Measurements from ENCODE around the gene DENND1A.

DENND1A gene

DNA sequence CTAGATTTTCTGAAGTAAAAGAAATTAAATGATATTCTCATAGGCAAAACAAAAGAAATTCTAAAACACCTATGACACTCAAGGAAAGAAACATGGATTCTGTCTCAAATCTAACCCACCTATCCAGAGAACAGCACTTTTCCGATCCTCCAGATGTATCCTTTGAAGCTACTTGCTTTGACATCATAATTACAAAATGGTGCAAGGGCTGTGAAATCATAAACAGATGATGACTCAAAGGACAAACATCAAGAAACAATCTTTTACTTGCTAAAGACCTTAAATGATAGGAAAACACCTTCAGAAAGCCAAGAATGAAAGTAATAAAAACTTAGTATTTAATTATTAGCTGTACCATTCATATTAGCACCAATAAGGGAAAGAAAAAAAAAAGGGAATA lies 202.6 kb downstream of the DENND1A start:
- no peaks in the 10 kb centered on the region for H3K4me1 ChIP-seq (ENCODE audit: insufficient read depth, low read length, poor library complexity, severe bottlenecking)
- no peaks in the 10 kb centered on the region for H3K79me2 ChIP-seq (ENCODE audit: insufficient read depth, low read length)
- H3K9me3 ChIP-seq (ENCODE audit: insufficient read depth, low read depth, low read length): no peaks in the 10 kb centered on the region
- H3K9ac ChIP-seq (ENCODE audit: low read depth, low read length, poor library complexity, severe bottlenecking): no peak overlapping the region
- H3K27me3 ChIP-seq (ENCODE audit: insufficient read depth, low read length, poor library complexity, severe bottlenecking): no peaks in the 10 kb centered on the region
- no peaks in the 10 kb centered on the region for H4K20me1 ChIP-seq (ENCODE audit: insufficient read depth, low read length, poor library complexity, severe bottlenecking)
- H3F3A ChIP-seq (ENCODE audit: low read depth): no peaks in the 10 kb centered on the region
- H3K36me3 ChIP-seq (ENCODE audit: insufficient read depth, low read length): no peaks in the 10 kb centered on the region
- H3K4me3 ChIP-seq (ENCODE audit: low read length, poor library complexity, severe bottlenecking): no peak overlapping the region
- TF ChIP-seq EZH2phosphoT487 (IDR thresholded peaks at IDR 0.05; ENCODE audit: borderline replicate concordance): no peak
- TF ChIP-seq, protein P1, sequence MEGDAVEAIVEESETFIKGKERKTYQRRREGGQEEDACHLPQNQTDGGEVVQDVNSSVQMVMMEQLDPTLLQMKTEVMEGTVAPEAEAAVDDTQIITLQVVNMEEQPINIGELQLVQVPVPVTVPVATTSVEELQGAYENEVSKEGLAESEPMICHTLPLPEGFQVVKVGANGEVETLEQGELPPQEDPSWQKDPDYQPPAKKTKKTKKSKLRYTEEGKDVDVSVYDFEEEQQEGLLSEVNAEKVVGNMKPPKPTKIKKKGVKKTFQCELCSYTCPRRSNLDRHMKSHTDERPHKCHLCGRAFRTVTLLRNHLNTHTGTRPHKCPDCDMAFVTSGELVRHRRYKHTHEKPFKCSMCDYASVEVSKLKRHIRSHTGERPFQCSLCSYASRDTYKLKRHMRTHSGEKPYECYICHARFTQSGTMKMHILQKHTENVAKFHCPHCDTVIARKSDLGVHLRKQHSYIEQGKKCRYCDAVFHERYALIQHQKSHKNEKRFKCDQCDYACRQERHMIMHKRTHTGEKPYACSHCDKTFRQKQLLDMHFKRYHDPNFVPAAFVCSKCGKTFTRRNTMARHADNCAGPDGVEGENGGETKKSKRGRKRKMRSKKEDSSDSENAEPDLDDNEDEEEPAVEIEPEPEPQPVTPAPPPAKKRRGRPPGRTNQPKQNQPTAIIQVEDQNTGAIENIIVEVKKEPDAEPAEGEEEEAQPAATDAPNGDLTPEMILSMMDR (conservative IDR thresholded peaks at IDR 0.05; ENCODE audit: low read length): no peak
- no peaks in the 10 kb centered on the region for H3K9me2 ChIP-seq (replicated peaks; ENCODE audit: low read depth, low read length)
- no peak overlapping the region for H2AFZ ChIP-seq (ENCODE audit: low read length)
- no peak overlapping the region for H3K4me2 ChIP-seq (ENCODE audit: low read depth, low read length, poor library complexity, severe bottlenecking)

DNA sequence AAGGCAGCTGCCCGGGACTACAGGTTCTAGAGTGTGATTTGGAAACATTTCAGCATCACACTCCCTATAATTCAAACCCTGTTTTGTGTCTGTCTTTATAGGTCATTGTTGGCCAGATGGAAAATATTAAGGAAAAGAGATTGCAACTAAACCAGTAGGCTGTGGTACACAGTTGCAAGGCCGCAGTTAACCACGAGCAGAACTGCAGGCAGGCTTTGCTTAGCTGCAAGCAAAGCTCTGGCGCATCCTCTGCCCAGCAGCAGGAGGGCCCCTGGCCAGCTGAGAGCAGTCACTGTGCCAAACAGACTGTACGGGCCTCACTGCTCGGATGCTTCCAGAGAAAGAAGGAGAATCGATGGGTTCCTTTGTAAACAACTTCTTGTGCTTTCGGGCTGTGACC lies 204.5 kb downstream of the DENND1A start:
- no peaks in the 10 kb centered on the region for H3K36me3 ChIP-seq (ENCODE audit: insufficient read depth, low read length)
- no peak overlapping the region for H3K4me3 ChIP-seq (ENCODE audit: low read length, poor library complexity, severe bottlenecking)
- H3K27me3 ChIP-seq (ENCODE audit: insufficient read depth, low read length, poor library complexity, severe bottlenecking): no peaks in the 10 kb centered on the region
- H3K4me2 ChIP-seq (ENCODE audit: low read depth, low read length, poor library complexity, severe bottlenecking): no peak overlapping the region
- no peaks in the 10 kb centered on the region for H3K79me2 ChIP-seq (ENCODE audit: insufficient read depth, low read length)
- H3K9me2 ChIP-seq (replicated peaks; ENCODE audit: low read depth, low read length): no peaks in the 10 kb centered on the region
- H3K9me3 ChIP-seq (ENCODE audit: insufficient read depth, low read depth, low read length): peaks cover 3% of the 10 kb centered on the region; the same call in 1 of the 2 replicates
- H4K20me1 ChIP-seq (ENCODE audit: insufficient read depth, low read length, poor library complexity, severe bottlenecking): no peaks in the 10 kb centered on the region
- no peaks in the 10 kb centered on the region for H3K4me1 ChIP-seq (ENCODE audit: insufficient read depth, low read length, poor library complexity, severe bottlenecking)
- TF ChIP-seq, protein P1 (conservative IDR thresholded peaks at IDR 0.05; ENCODE audit: low read length): no peak
- no peak for TF ChIP-seq EZH2phosphoT487 (IDR thresholded peaks at IDR 0.05; ENCODE audit: borderline replicate concordance)
- H3K9ac ChIP-seq (ENCODE audit: low read depth, low read length, poor library complexity, severe bottlenecking): no peak overlapping the region
- no peaks in the 10 kb centered on the region for H3F3A ChIP-seq (ENCODE audit: low read depth)
- no peak overlapping the region for H2AFZ ChIP-seq (ENCODE audit: low read length)

DNA sequence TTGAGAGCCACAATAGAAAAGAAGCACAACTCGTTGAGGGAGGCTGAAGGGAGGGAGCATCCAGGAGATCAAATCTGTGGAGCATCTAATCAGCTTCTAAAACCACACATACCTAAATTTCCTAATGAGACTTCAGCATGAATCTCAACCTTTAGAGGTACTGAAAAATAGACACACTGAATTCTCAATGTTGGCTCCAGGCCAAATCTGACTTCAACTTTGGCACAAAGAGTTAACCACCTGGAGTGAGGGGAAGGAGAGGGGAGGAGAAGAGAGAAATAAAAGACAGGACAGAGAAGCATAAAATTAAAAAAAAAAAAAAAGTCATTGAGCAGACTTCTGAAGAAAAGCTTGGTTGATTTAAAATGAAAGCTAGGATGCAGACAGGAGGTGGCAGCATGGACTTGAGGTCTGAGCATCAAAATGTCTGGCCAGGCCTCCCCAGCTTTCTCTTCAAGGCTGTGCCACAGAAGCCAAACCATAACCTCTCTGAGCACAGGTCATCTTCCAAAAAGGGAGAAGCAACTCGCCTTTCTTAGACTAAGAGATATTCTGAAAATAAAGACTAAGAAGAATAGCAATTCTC lies 205.6 kb downstream of the DENND1A start:
- Histone ChIP-seq H3K4me2 (ENCODE audit: low read depth, low read length, poor library complexity, severe bottlenecking) (no peak overlapping the region), H3K27me3 (ENCODE audit: insufficient read depth, low read length, poor library complexity, severe bottlenecking) (no peaks in the 10 kb centered on the region), H3K9me2 (replicated peaks; ENCODE audit: low read depth, low read length) (no peaks in the 10 kb centered on the region), H3K9ac (ENCODE audit: low read depth, low read length, poor library complexity, severe bottlenecking) (no peak overlapping the region), H2AFZ (ENCODE audit: low read length) (no peak overlapping the region), H3K79me2 (ENCODE audit: insufficient read depth, low read length) (no peaks in the 10 kb centered on the region), H4K20me1 (ENCODE audit: insufficient read depth, low read length, poor library complexity, severe bottlenecking) (no peaks in the 10 kb centered on the region), H3F3A (ENCODE audit: low read depth) (no peaks in the 10 kb centered on the region), H3K36me3 (ENCODE audit: insufficient read depth, low read length) (no peaks in the 10 kb centered on the region), H3K9me3 (ENCODE audit: insufficient read depth, low read depth, low read length) (peaks cover 3% of the 10 kb centered on the region; the same call in 1 of the 2 replicates), H3K4me1 (ENCODE audit: insufficient read depth, low read length, poor library complexity, severe bottlenecking) (no peaks in the 10 kb centered on the region), H3K4me3 (ENCODE audit: low read length, poor library complexity, severe bottlenecking) (no peak overlapping the region)
- TF ChIP-seq, protein P1 (conservative IDR thresholded peaks at IDR 0.05; ENCODE audit: low read length): peak; percentile 47
- no peak for TF ChIP-seq EZH2phosphoT487 (IDR thresholded peaks at IDR 0.05; ENCODE audit: borderline replicate concordance)
